HG03095 (cell line): ENCODE measurements around the gene SKIC2.
"Not testable (repeated sequence)": the region's sequence is repeated elsewhere in the genome, so short reads cannot be mapped to it uniquely, and the experiment has no call there.

ENCODE experiments used
- ATAC-seq: cut with Tn5 transposase; IDR thresholded peaks from one replicate; pipeline ENCODE4 v1.9.1; 2021; ENCODE audit warnings: moderate library complexity; ENCODE audit not compliant: unreplicated experiment

The SKIC2 gene

DNA sequence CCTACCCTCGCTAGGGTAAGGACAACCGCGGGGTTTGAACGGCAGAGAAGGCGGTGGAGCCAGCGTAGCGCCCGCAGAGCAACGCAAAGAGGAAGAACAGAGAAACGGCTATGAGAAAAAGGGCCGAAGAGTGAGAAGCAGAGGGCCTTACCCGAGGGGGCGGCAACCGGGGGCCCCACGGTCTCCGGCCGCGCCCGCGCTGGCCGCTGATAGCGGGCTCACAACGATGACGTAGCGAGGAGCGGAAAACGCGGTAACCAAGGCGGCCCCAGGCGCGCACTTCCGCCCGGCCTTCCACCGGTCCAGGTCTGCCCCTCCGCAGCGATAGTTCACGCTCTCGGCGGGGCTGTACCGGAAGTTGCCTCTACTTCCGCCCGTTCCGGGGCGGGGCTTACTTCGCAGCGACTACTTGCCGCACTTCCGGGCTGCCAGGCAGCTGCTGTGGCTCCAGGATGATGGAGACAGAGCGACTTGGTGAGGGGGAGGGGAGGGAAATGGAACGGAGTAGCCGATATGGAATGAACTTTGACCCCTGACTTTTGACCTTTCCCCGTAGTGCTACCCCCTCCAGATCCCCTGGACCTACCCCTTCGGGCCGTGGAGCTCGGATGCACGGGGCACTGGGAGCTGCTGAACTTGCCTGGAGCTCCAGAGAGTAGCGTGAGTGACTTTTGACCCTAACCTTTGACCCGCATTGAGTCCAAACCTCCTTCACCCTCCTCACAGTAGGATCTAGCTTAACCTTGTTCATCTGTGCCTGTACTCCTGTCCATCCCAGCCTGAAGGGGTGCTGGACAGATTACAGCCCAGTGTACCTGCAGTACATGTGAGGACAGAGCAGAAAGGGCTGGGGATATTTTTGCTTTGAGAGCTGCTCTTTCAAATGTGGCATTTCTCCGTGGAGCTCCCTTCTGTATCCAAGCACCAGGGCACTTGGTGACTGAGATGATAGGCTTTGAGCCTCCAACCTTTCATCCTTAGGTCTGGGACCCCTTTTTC, at the start of gene SKIC2, which contains the start of gene NELFE:
SKIC2 (plus strand) TSS at position 435 of the 999 bp plus-strand sequence; CDS start at position 453, 18 bp downstream.
NELFE (minus strand) TSS at position 231 of the 999 bp plus-strand sequence. CDS start 525 bp downstream, outside the sequence.
- peak; percentile 85 for ATAC-seq

GRCh38 chr6:31909298-31909697, 49.7 kb upstream of the SKIC2 start:
- ATAC-seq: not testable (repeated sequence)

- no peak for ATAC-seq
Measured at GRCh38 chr6:31911826-31912585, 47.0 kb upstream of the SKIC2 start.

DNA sequence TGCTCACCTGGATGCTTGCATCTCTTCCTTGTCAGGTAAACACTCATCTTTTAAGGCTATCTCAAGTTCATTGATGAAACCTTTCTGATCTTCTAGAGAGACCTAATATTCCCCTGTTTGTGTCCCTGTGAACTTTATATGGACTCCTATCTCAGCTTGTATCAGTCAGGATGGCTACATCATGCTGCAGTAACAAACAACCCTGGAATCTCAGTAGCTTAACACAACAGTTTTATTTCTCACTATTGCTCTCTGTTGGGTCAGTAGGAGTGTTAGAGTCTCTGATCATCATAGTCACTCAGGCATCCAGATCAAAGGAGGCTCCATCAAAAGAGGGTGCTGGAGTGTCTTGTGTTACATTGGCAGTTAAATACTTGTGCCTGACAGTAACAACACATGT, 43.6 kb upstream of the SKIC2 start:
- ATAC-seq: no peak

DNA sequence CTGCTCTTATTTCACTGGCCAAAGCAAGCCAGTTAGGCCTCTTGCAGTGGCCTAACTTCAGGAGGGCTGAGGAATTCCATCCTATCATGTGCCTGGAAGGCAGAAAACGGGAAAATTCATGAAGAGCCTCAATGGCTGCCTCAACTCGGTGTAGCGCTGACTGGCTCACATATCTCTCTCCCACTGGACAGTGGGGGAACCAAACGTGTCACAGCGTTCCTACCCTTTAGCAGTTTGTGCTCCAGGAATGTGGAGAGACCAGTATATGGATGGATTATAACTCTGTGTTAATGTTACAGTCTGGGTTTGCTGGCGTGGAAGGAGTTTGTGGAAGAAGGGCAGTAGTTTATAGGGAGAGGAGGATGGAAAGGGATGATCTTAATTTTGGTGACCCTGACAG, 43.2 kb upstream of the SKIC2 start:
- ATAC-seq: no peak

DNA sequence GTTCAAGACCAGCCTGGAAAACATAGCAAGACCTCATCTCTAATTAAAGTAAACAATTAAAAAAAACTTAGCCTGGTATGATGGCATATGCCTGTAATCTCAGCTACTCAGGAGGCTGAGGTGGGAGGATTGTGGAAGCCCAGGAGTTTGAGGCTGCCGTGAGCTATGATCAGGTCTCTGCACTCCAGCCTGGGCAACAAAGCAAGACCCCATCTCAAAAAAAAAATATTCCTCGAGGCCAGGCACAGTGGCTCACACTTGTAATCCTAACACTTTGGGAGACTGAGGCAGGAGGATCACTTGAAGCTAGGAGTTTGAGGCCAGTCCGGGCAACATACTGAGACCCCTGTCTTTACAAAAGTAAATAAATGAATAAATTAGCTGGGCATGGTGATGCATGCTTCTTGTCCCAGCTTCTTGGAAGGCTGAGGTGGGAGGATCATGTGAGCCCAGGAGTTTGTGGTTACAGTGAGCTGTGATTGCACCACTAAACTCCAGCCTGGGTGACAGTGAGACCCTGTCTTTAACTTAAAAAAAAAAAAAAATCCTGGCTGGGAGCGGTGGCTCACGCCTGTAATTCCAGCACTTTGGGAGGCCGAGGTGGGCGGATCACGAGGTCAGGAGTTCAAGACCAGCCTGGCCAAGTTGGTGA, 40.8 kb upstream of the SKIC2 start:
- ATAC-seq: no peak

GRCh38 chr6:31919624-31920303, 39.2 kb upstream of the SKIC2 start:
- no peak for ATAC-seq

- no peak for ATAC-seq
Measured at GRCh38 chr6:31920811-31921210, 38.2 kb upstream of the SKIC2 start.

DNA sequence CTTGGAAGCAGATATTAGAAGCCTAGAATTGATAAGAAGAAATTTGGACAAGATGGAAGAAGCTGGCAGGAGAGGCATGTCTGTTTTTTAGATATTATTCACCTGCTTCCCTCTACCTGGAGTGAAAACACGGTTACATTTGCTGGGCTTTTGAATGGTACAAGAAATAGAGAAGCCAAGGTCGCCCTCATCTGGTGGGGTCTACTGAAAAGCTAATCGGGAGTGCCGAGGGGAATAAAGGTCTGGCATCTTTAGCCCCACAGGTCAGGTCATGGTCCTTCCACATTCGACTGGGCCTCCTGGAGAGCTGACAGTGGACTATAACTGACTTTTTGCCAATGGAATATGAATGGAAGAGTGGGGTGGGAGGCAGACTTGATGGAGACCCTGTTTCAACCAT, 36.0 kb upstream of the SKIC2 start:
- no peak for ATAC-seq

DNA sequence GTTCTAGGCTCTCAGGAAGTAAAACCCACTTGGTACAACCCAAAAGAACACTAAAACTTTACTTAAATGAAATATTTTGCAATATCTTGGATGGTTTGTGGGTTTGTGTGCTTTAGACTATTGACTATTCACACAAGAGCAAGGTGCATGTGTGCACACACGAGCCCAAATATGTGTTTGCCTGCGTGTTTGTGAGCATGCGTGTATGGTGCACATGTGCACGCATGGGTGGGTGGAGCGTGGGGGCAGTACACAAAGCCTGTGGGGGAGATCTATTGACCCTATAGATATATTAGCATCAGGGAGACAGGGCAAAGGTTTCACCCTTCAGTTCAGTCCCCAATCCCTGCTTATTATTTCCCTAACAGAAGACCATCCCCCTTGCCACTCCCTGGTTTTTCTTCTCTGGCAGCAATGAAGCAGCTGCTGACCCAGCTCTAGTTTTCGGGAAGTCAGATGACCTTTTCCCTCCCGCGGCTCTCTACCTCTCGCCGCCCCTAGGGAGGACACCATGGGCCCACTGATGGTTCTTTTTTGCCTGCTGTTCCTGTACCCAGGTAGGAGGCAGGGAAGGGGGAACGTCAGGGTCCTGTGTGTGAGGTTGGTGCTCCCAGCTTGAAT, 31.6 kb upstream of the SKIC2 start, which contains the start of gene C2:
C2 (plus strand) TSS at position 476 of the 621 bp plus-strand sequence; CDS start at position 512, 36 bp downstream.
- no peak for ATAC-seq

DNA sequence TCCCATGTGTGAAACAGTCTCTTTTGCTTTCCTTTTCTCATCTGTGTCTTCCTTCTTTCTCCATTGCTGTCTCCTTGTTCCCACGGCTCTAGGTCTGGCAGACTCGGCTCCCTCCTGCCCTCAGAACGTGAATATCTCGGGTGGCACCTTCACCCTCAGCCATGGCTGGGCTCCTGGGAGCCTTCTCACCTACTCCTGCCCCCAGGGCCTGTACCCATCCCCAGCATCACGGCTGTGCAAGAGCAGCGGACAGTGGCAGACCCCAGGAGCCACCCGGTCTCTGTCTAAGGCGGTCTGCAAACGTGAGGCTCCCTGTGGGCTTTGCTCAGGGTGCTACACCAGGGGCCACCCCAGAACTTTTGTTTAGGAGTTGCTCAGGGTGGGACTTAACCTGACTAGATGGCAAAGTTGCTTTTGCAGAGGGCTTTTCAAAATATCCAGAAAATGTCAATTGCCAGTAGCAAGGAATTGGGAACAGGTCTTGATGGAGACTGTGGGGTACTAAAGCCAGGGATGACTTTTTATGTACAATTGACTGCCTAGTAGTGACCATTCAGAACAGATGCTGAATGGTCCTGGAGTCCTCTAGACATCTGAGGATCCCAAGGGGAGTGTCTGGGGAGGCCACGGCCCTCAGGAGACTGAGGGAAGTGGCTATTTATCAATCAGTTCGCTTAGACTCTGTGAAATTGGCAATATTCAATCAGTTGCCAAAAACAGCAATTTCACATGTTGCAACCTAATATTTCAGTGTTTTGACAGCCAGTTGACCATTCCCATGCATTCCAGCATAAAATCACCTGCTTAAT, 30.9 kb upstream of the SKIC2 start:
- no peak for ATAC-seq

- ATAC-seq: no peak
Measured at GRCh38 chr6:31928672-31928939, 30.4 kb upstream of the SKIC2 start.

DNA sequence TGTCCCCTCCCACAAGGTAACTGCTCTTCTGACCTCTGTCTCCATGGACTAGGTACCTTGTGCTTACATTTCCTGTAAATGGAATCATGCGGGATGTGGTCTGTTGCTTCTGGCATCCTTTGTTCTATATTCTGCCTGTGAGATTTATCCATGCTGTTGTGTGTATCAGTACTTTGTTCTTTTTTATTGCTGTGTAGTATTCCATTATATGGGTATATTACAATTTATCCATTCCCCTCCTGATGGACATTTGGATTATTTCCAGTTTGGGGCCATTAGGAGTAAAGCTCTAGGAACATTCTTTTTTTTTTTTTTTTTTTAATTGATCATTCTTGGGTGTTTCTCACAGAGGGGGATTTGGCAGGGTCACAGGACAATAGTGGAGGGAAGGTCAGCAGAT, 28.0 kb upstream of the SKIC2 start:
- no peak for ATAC-seq

DNA sequence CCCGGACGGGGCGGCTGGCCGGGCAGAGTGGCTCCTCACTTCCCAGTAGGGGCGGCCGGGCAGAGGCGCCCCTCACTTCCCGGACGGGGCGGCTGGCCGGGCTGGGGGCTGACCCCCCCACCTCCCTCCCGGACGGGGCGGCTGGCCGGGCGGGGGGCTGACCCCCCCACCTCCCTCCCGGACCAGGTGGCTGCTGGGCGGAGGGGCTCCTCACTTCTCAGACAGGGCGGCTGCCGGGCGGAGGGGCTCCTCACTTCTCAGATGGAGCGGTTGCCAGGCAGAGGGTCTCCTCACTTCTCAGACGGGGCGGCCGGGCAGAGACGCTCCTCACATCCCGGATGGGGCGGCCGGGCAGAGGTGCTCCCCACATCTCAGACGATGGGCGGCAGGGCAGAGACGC, 26.8 kb upstream of the SKIC2 start:
- not testable (repeated sequence) for ATAC-seq

DNA sequence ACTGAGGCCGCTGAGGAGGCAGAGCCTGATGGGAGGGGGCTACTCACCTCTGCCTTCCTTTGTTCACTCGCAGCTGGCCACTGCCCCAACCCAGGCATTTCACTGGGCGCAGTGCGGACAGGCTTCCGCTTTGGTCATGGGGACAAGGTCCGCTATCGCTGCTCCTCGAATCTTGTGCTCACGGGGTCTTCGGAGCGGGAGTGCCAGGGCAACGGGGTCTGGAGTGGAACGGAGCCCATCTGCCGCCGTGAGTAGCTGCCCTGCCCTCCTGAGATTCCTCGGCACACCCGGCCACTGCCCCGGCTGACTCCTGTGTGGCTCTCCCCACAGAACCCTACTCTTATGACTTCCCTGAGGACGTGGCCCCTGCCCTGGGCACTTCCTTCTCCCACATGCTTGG, 25.4 kb upstream of the SKIC2 start:
- ATAC-seq: no peak

DNA sequence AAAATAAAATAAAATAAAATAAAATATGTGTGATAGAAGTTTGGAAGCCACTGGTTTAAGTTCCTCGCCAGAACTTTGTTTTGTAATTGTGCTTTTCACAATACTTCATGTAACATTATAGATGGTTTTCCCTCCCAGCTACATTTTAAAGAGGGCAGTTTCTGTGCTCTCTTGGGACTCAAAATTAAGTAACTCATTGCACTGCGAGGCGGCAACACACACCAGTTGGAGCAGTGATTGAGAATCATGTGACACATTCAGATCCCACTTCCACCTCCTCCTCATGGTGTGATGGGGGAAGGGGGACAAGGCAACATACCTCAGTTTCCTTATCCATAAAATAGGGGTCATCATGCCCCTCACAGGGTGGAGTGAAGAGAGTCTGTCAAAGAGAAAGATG, 24.0 kb upstream of the SKIC2 start:
- ATAC-seq: no peak

- no peak for ATAC-seq
Measured at GRCh38 chr6:31935823-31936222, 23.2 kb upstream of the SKIC2 start.

- ATAC-seq: no peak
Measured at GRCh38 chr6:31940256-31940664, 18.7 kb upstream of the SKIC2 start.

DNA sequence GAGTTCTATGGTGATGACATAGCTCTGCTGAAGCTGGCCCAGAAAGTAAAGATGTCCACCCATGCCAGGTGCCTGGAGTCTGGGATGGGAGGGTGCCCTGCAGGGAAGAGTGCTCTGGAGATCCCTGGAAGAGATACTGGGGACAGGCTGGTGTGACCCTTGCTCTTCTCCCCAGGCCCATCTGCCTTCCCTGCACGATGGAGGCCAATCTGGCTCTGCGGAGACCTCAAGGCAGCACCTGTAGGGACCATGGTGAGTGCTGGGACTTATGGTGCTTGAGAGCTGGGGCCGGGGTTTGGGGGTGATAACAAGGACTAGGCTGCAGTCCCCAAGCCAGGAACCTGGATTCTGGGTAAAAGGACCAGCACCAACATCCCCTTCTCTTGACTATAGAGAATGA, 15.2 kb upstream of the SKIC2 start:
- ATAC-seq: no peak

GRCh38 chr6:31945154-31945506, 13.8 kb upstream of the SKIC2 start:
- no peak for ATAC-seq
